ENCODE results near the gene ANKRD52. TPM values are rescaled to one million over a fixed set of nuclear protein-coding genes. Genes with fewer than 3 reads are reported as not detected.

The ANKRD52 gene
- total and polyA plus RNA-seq, 2 of the 8 experiments (the other 6 are each of a cell fraction or from before 2014, with no cell fraction given) = 14.0 to 36.3 TPM

- TF ChIP-seq CHD7 (IDR thresholded peaks at IDR 0.05; ENCODE audit: insufficient replicate concordance, low read length) (no peak), EP300 (IDR thresholded peaks at IDR 0.05; ENCODE audit: borderline replicate concordance in 1 of 2, low read depth in 2 of 2, low read length in 2 of 2) (no peak), MAX (IDR thresholded peaks at IDR 0.05) (no peak), POLR2AphosphoS5 (IDR thresholded peaks at IDR 0.05; ENCODE audit: low read depth, low read length) (no peak), E2F6 (IDR thresholded peaks at IDR 0.05) (no peak), EZH2 (IDR thresholded peaks at IDR 0.05; ENCODE audit: low read depth, low read length, severe bottlenecking) (no peak)
These were observed 46.1 kb upstream of the ANKRD52 start (continued) for GRCh38 chr12:56304276-56304675.

Measured in H1 (cell line).